K562 (cell line): ENCODE measurements around the gene RFC2. TPM values are rescaled to one million over a fixed set of nuclear protein-coding genes. Genes with fewer than 3 reads are reported as not detected.

Source experiments
- ATAC-seq: fragments of 200-7000 bp; cut with Tn5 transposase; 3 replicates; pipeline ENCODE4 v1.9.1; 2020; ENCODE audit warnings: moderate library complexity
- BruUV-seq: library from RNA; stranded (reverse); fragments of 400-500 nt; replicated peaks from 2 replicates; lab custom pipeline; 2021; lab: Mats Ljungman, UMichigan
- CTCF ChIA-PET: fragments of 300-600 bp; formaldehyde crosslinking; extraction: SDS; loops from one replicate; lab custom pipeline; 2021; ENCODE audit warnings: low intra/inter-chr PET ratio; lab: Yijun Ruan, JAX
- POLR2A ChIA-PET: fragments of 300-600, 350-650 bp; sonication (Branson Sonifier 250); formaldehyde crosslinking; extraction: SDS; loops from one replicate; lab custom pipeline; 2021; ENCODE audit warnings: antibody characterized with exemption, inconsistent platforms; lab: Yijun Ruan, JAX
- DNase-seq, 4 experiments: peaks; one replicate each; pipeline versions ENCODE4 v3.0.0 to v3.0.0-alpha.2; 2011 to 2018; ENCODE audit warnings: low spot score in 3 of 4, mixed read lengths in 3 of 4; ENCODE audit errors: extremely low read depth in 1 of 4
- FAIRE-seq: peaks from 2 replicates; lab custom pipeline; 2011; peaks lifted over from hg19 to GRCh38; lab: Jason Lieb, UNC
- H2AFZ ChIP-seq: 2 replicates; pipeline ENCODE4 v1.6.0; 2011; ENCODE audit warnings: low read depth, low read length, control low read depth, inconsistent platforms
- H3K27ac ChIP-seq: fragments of 200-600 bp; 3 replicates; pipeline ENCODE4 v1.8.0; 2011; ENCODE audit warnings: low read depth, mild to moderate bottlenecking, control low read depth, inconsistent platforms, low read length, moderate library complexity, mixed read lengths; ENCODE audit errors: extremely low read depth
- H3K27me3 ChIP-seq, 2 experiments: fragments of 300-600 bp in 1 of 2; 2 replicates in 1 of 2; 3 replicates in 1 of 2; pipeline versions ENCODE4 v1.6.0 to v1.8.0; 2011; ENCODE audit warnings: inconsistent platforms in 2 of 2, low read length in 2 of 2, mild to moderate bottlenecking in 1 of 2, mixed read lengths in 1 of 2, moderate library complexity in 1 of 2; ENCODE audit not compliant: control insufficient read depth in 2 of 2, insufficient read depth in 2 of 2
- H3K36me3 ChIP-seq: fragments of 300-600 bp; 3 replicates; pipeline ENCODE4 v1.8.0; 2011; ENCODE audit warnings: mild to moderate bottlenecking, low read length, inconsistent platforms; ENCODE audit not compliant: control insufficient read depth, insufficient read depth
- H3K4me1 ChIP-seq, 2 experiments: fragments of 200-600 bp in 1 of 2; replicated peaks in 1 of 2; 2 replicates in 1 of 2; 3 replicates in 1 of 2; pipeline versions ENCODE4 v1.5.1 to v1.8.0; 2011; ENCODE audit warnings: inconsistent platforms in 2 of 2, low read length in 2 of 2, mild to moderate bottlenecking in 1 of 2, mixed read lengths in 1 of 2, moderate library complexity in 1 of 2; ENCODE audit not compliant: control insufficient read depth in 2 of 2, insufficient read depth in 2 of 2
- H3K4me2 ChIP-seq: 2 replicates; pipeline ENCODE4 v1.6.1; 2011; ENCODE audit warnings: low read length, control low read depth, inconsistent platforms, mixed read lengths; ENCODE audit not compliant: insufficient read depth
- H3K4me3 ChIP-seq: fragments of 200-600 bp; sonication (generic), shearing (Covaris generic); 2 replicates; pipeline ENCODE4 v1.5.1; 2016; ENCODE audit warnings: control low read depth, inconsistent platforms
- H3K79me2 ChIP-seq: fragments of 200-600 bp; 3 replicates; pipeline ENCODE4 v1.8.0; 2011; ENCODE audit warnings: low read length, inconsistent platforms; ENCODE audit not compliant: control insufficient read depth, insufficient read depth
- H3K9ac ChIP-seq, 2 experiments: 2 replicates each; pipeline versions ENCODE4 v1.6.0 to v1.6.1; 2011; ENCODE audit warnings: low read depth in 2 of 2, low read length in 2 of 2, control low read depth in 1 of 2, inconsistent platforms in 1 of 2, mild to moderate bottlenecking in 1 of 2, mixed read lengths in 1 of 2; ENCODE audit not compliant: insufficient read depth in 1 of 2
- H3K9me1 ChIP-seq: one replicate; pipeline ENCODE4 v1.6.0; 2011; ENCODE audit warnings: inconsistent platforms, mild to moderate bottlenecking, low read length, moderate library complexity; ENCODE audit not compliant: control insufficient read depth, insufficient read depth
- H3K9me3 ChIP-seq: replicated peaks from 2 replicates; pipeline ENCODE4 v1.5.1; 2011; ENCODE audit warnings: low read depth, low read length, inconsistent platforms; ENCODE audit not compliant: control insufficient read depth, insufficient read depth
- H4K20me1 ChIP-seq: replicated peaks from 2 replicates; pipeline ENCODE4 v1.6.1; 2011; ENCODE audit warnings: low read length, inconsistent platforms, mixed read lengths; ENCODE audit not compliant: control insufficient read depth, insufficient read depth
- BCOR ChIP-seq: fragments of 450-650 bp; IDR thresholded peaks from 2 replicates; pipeline ENCODE4 v1.6.1; 2016
- CBX1 ChIP-seq: sonication (generic); IDR thresholded peaks from 2 replicates; pipeline ENCODE4 v1.6.1; 2016; ENCODE audit warnings: antibody characterized with exemption, low read depth, mild to moderate bottlenecking
- KLF10 ChIP-seq: fragments of 250-450 bp; sonication (Bioruptor Pico); IDR thresholded peaks from 2 replicates; pipeline ENCODE4 v1.6.1; 2021; ENCODE audit warnings: matching md5 sums
- MCM2 ChIP-seq: fragments of 450-650 bp; IDR thresholded peaks from 2 replicates; pipeline ENCODE4 v1.6.1; 2017; ENCODE audit warnings: low read depth, mild to moderate bottlenecking
- MTF1 ChIP-seq: fragments of 250-450 bp; sonication (Bioruptor Pico); IDR thresholded peaks from 2 replicates; pipeline ENCODE4 v1.9.0; 2021; ENCODE audit warnings: moderate library complexity, mild to moderate bottlenecking, inconsistent platforms, borderline replicate concordance
- RFX1 ChIP-seq: fragments of 450-650 bp; IDR thresholded peaks from 2 replicates; pipeline ENCODE4 v1.6.1; 2016; ENCODE audit warnings: mild to moderate bottlenecking, moderate library complexity
- ZFP36 ChIP-seq: fragments of 150-350 bp; IDR thresholded peaks from 2 replicates; pipeline ENCODE4 v1.6.1; 2018; ENCODE audit warnings: low read length, low read depth; ENCODE audit not compliant: partially characterized antibody
- WGBS: fragments of 100-300 bp; shearing (Covaris generic); methylation state at CpG from one replicate; pipeline ENCODE4 v1.1.6; 2016; ENCODE audit warnings: low coverage, mixed read lengths; ENCODE audit not compliant: insufficient coverage; ENCODE audit errors: missing lambda C conversion rate; 5-methylcytosine and 5-hydroxymethylcytosine counted together
- in situ Hi-C: fragments of 300-500 bp; cut with MboI; formaldehyde crosslinking; loops from 4 replicates; pipeline ENCODE4 v1.15.0; 2018; ENCODE audit warnings: inconsistent platforms, mixed read lengths
- intact Hi-C: fragments of 100-400 bp; cut with micrococcal nuclease; formaldehyde crosslinking; loops from 2 replicates; pipeline ENCODE4 v1.14.2; 2022
- polyA plus RNA-seq, 8 experiments: library from polyadenylated mRNA; depleted of rRNA in 4 of 8; stranded (reverse) in 5 of 8; unstranded in 3 of 8; fragments of >200 nt; fragmentation: Nextera tagmentation in 2 of 8; fragmentation: Illumina TruSeq in 1 of 8; extraction: Ambion mirVana in 2 of 8; extraction: Trizol in 1 of 8; gene quantifications; 2 replicates each; pipeline versions ENCODE4 v1.2.1 to v1.2.3, GENCODE V29; 2011 to 2014; ENCODE audit warnings: inconsistent platforms in 1 of 8, missing spikeins in 1 of 8
- total RNA-seq, 7 experiments: library from RNA; depleted of rRNA in 6 of 7; stranded (reverse); fragments of >200 nt in 6 of 7; fragmentation: Illumina TruSeq in 2 of 7; extraction: Trizol in 2 of 7; gene quantifications; 2 replicates each; pipeline versions ENCODE4 v1.2.1 to v1.2.3, GENCODE V29; 2011 to 2021; ENCODE audit warnings: low replicate concordance in 1 of 7
- TF ChIP-seq, protein P1 (sequence below): sonication (generic); formaldehyde crosslinking; IDR thresholded peaks from 2 replicates; pipeline ENCODE4 v1.8.0; 2023; ENCODE audit warnings: missing genetic modification reagents, mild to moderate bottlenecking, borderline replicate concordance
- TF ChIP-seq, protein P2 (sequence below): sonication (generic); formaldehyde crosslinking; IDR thresholded peaks from 2 replicates; pipeline ENCODE4 v1.9.0; 2022; ENCODE audit warnings: mild to moderate bottlenecking, missing genetic modification reagents
- TF ChIP-seq, protein P3 (sequence below), 2 experiments: fragments of 150-350 bp in 1 of 2; IDR thresholded peaks; 2 replicates each; pipeline ENCODE4 v1.6.1; 2012 to 2016; ENCODE audit warnings: low read depth in 2 of 2, low read length in 2 of 2, mild to moderate bottlenecking in 1 of 2, moderate library complexity in 1 of 2

Gene RFC2
- total and polyA plus RNA-seq, 9 of the 15 experiments (the other 6 are each of a cell fraction or from before 2014, with no cell fraction given) = 32.5 to 161 (median 102) TPM

DNA sequence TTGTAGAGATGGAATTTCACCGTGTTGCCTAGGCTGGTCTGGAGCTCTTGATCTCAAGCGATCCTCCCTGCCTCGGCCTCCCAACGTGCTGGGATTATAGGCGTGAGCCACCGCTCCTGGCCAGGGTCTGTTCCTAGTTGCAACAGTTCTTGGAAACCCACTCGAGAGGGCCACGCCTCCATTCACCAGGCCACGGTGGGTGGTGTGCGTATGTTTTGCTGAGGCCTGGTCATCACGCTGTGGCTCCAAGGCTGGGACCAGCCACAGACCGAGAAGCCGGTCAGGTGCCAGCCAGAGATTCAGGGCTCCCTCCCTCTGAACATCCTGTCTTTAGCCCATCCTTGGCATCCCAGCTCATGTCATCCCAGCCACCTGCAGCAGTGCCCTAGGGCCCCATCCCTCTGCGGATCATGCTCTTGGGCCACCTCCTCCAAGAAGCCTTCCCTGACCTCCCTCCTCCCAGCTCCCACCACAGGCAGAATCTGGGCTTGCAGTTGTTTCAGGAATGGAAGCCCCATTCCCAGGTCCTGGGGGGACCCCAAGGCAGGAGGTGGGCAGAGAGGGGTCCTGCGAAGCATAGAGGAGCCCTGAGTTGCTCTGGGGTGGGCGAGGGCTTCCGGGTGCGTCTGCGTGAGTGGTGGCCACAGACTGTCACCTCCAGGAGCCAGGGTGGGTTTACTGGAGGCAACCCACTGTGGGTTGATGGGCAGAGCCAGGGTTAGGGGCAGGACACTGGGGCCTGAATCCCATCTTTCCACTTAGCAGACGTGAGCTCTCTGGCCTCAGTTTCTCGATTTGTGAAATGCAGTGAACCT lies 39.2 kb downstream of the RFC2 start:
- H3K4me2 ChIP-seq = no peak overlapping the region
- no peaks in the 10 kb centered on the region for H3K9me1 ChIP-seq
- H3K4me1 ChIP-seq = peaks cover 0 to 26% of the 10 kb centered on the region in 2 experiments; a peak in 2 of 5 replicates
- FAIRE-seq (no peak), ATAC-seq (no peak), DNase-seq (no peak)
- CTCF ChIA-PET = no interaction called here
- 46% methylated on average over 21 of the region's 21 CpGs for WGBS
- no peak overlapping the region for H3K27ac ChIP-seq
- in situ Hi-C loops = no loop called here
- no peaks in the 10 kb centered on the region for H3K36me3 ChIP-seq
- H3K9ac ChIP-seq = peak overlapping the region in 1 of 2 experiments; percentile 36; a peak in 1 of 4 replicates
- no TSS peak for BruUV-seq
- H3K4me3 ChIP-seq = no peak overlapping the region
- no peaks in the 10 kb centered on the region; the same call in 1 of the 2 replicates for H4K20me1 ChIP-seq
- intact Hi-C loops = no loop called here
- POLR2A ChIA-PET = no interaction called here
- H3K27me3 ChIP-seq = no peaks in the 10 kb centered on the region
- H3K79me2 ChIP-seq = no peaks in the 10 kb centered on the region
- no peak for TF ChIP-seq RFX1
- no peak for TF ChIP-seq KLF10
- TF ChIP-seq, protein P1, sequence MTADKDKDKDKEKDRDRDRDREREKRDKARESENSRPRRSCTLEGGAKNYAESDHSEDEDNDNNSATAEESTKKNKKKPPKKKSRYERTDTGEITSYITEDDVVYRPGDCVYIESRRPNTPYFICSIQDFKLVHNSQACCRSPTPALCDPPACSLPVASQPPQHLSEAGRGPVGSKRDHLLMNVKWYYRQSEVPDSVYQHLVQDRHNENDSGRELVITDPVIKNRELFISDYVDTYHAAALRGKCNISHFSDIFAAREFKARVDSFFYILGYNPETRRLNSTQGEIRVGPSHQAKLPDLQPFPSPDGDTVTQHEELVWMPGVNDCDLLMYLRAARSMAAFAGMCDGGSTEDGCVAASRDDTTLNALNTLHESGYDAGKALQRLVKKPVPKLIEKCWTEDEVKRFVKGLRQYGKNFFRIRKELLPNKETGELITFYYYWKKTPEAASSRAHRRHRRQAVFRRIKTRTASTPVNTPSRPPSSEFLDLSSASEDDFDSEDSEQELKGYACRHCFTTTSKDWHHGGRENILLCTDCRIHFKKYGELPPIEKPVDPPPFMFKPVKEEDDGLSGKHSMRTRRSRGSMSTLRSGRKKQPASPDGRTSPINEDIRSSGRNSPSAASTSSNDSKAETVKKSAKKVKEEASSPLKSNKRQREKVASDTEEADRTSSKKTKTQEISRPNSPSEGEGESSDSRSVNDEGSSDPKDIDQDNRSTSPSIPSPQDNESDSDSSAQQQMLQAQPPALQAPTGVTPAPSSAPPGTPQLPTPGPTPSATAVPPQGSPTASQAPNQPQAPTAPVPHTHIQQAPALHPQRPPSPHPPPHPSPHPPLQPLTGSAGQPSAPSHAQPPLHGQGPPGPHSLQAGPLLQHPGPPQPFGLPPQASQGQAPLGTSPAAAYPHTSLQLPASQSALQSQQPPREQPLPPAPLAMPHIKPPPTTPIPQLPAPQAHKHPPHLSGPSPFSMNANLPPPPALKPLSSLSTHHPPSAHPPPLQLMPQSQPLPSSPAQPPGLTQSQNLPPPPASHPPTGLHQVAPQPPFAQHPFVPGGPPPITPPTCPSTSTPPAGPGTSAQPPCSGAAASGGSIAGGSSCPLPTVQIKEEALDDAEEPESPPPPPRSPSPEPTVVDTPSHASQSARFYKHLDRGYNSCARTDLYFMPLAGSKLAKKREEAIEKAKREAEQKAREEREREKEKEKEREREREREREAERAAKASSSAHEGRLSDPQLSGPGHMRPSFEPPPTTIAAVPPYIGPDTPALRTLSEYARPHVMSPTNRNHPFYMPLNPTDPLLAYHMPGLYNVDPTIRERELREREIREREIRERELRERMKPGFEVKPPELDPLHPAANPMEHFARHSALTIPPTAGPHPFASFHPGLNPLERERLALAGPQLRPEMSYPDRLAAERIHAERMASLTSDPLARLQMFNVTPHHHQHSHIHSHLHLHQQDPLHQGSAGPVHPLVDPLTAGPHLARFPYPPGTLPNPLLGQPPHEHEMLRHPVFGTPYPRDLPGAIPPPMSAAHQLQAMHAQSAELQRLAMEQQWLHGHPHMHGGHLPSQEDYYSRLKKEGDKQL (CRISPR knock-in tag) = no peak
- TF ChIP-seq MCM2 = no peak
- no peak for TF ChIP-seq MTF1 (CRISPR knock-in tag)
- 0 out of 2 replicates have a peak, but pooled peaks have one; percentile 41 for TF ChIP-seq BCOR
- no peak for TF ChIP-seq CBX1
- TF ChIP-seq, protein P2, sequence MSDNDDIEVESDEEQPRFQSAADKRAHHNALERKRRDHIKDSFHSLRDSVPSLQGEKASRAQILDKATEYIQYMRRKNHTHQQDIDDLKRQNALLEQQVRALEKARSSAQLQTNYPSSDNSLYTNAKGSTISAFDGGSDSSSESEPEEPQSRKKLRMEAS (CRISPR knock-in tag) = 0 out of 2 replicates have a peak, but pooled peaks have one; percentile 1
- peak; percentile 94 for TF ChIP-seq ZFP36
- TF ChIP-seq, protein P3, sequence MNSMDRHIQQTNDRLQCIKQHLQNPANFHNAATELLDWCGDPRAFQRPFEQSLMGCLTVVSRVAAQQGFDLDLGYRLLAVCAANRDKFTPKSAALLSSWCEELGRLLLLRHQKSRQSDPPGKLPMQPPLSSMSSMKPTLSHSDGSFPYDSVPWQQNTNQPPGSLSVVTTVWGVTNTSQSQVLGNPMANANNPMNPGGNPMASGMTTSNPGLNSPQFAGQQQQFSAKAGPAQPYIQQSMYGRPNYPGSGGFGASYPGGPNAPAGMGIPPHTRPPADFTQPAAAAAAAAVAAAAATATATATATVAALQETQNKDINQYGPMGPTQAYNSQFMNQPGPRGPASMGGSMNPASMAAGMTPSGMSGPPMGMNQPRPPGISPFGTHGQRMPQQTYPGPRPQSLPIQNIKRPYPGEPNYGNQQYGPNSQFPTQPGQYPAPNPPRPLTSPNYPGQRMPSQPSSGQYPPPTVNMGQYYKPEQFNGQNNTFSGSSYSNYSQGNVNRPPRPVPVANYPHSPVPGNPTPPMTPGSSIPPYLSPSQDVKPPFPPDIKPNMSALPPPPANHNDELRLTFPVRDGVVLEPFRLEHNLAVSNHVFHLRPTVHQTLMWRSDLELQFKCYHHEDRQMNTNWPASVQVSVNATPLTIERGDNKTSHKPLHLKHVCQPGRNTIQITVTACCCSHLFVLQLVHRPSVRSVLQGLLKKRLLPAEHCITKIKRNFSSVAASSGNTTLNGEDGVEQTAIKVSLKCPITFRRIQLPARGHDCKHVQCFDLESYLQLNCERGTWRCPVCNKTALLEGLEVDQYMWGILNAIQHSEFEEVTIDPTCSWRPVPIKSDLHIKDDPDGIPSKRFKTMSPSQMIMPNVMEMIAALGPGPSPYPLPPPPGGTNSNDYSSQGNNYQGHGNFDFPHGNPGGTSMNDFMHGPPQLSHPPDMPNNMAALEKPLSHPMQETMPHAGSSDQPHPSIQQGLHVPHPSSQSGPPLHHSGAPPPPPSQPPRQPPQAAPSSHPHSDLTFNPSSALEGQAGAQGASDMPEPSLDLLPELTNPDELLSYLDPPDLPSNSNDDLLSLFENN (IDR thresholded peaks at IDR 0.05; ENCODE audit: low read depth in 2 of 2, low read length in 2 of 2) = no peak
- H2AFZ ChIP-seq = no peak overlapping the region
- no peaks in the 10 kb centered on the region for H3K9me3 ChIP-seq
